K562 (cell line): ENCODE results near the gene MPI. TPM values are rescaled to one million over a fixed set of nuclear protein-coding genes. Genes with fewer than 3 reads are reported as not detected.

Experiments used
- ATAC-seq: fragments of 200-7000 bp; cut with Tn5 transposase; 3 replicates; pipeline ENCODE4 v1.9.1; 2020; ENCODE audit warnings: moderate library complexity
- BruUV-seq: library from RNA; stranded (reverse); fragments of 400-500 nt; replicated peaks from 2 replicates; lab custom pipeline; 2021; lab: Mats Ljungman, UMichigan
- CTCF ChIA-PET: fragments of 300-600 bp; formaldehyde crosslinking; extraction: SDS; loops from one replicate; lab custom pipeline; 2021; ENCODE audit warnings: low intra/inter-chr PET ratio; lab: Yijun Ruan, JAX
- POLR2A ChIA-PET: fragments of 300-600, 350-650 bp; sonication (Branson Sonifier 250); formaldehyde crosslinking; extraction: SDS; loops from one replicate; lab custom pipeline; 2021; ENCODE audit warnings: antibody characterized with exemption, inconsistent platforms; lab: Yijun Ruan, JAX
- DNase-seq, 4 experiments: peaks; one replicate each; pipeline versions ENCODE4 v3.0.0 to v3.0.0-alpha.2; 2011 to 2018; ENCODE audit warnings: low spot score in 3 of 4, mixed read lengths in 3 of 4; ENCODE audit errors: extremely low read depth in 1 of 4
- FAIRE-seq: peaks from 2 replicates; lab custom pipeline; 2011; peaks lifted over from hg19 to GRCh38; lab: Jason Lieb, UNC
- H2AFZ ChIP-seq: 2 replicates; pipeline ENCODE4 v1.6.0; 2011; ENCODE audit warnings: low read depth, low read length, control low read depth, inconsistent platforms
- H3K27ac ChIP-seq: fragments of 200-600 bp; 3 replicates; pipeline ENCODE4 v1.8.0; 2011; ENCODE audit warnings: low read depth, mild to moderate bottlenecking, control low read depth, inconsistent platforms, low read length, moderate library complexity, mixed read lengths; ENCODE audit errors: extremely low read depth
- H3K27me3 ChIP-seq, 2 experiments: fragments of 300-600 bp in 1 of 2; 2 replicates in 1 of 2; 3 replicates in 1 of 2; pipeline versions ENCODE4 v1.6.0 to v1.8.0; 2011; ENCODE audit warnings: inconsistent platforms in 2 of 2, low read length in 2 of 2, mild to moderate bottlenecking in 1 of 2, mixed read lengths in 1 of 2, moderate library complexity in 1 of 2; ENCODE audit not compliant: control insufficient read depth in 2 of 2, insufficient read depth in 2 of 2
- H3K36me3 ChIP-seq: fragments of 300-600 bp; 3 replicates; pipeline ENCODE4 v1.8.0; 2011; ENCODE audit warnings: mild to moderate bottlenecking, low read length, inconsistent platforms; ENCODE audit not compliant: control insufficient read depth, insufficient read depth
- H3K4me1 ChIP-seq, 2 experiments: fragments of 200-600 bp in 1 of 2; replicated peaks in 1 of 2; 2 replicates in 1 of 2; 3 replicates in 1 of 2; pipeline versions ENCODE4 v1.5.1 to v1.8.0; 2011; ENCODE audit warnings: inconsistent platforms in 2 of 2, low read length in 2 of 2, mild to moderate bottlenecking in 1 of 2, mixed read lengths in 1 of 2, moderate library complexity in 1 of 2; ENCODE audit not compliant: control insufficient read depth in 2 of 2, insufficient read depth in 2 of 2
- H3K4me2 ChIP-seq: 2 replicates; pipeline ENCODE4 v1.6.1; 2011; ENCODE audit warnings: low read length, control low read depth, inconsistent platforms, mixed read lengths; ENCODE audit not compliant: insufficient read depth
- H3K4me3 ChIP-seq: fragments of 200-600 bp; sonication (generic), shearing (Covaris generic); 2 replicates; pipeline ENCODE4 v1.5.1; 2016; ENCODE audit warnings: control low read depth, inconsistent platforms
- H3K79me2 ChIP-seq: fragments of 200-600 bp; 3 replicates; pipeline ENCODE4 v1.8.0; 2011; ENCODE audit warnings: low read length, inconsistent platforms; ENCODE audit not compliant: control insufficient read depth, insufficient read depth
- H3K9ac ChIP-seq, 2 experiments: 2 replicates each; pipeline versions ENCODE4 v1.6.0 to v1.6.1; 2011; ENCODE audit warnings: low read depth in 2 of 2, low read length in 2 of 2, control low read depth in 1 of 2, inconsistent platforms in 1 of 2, mild to moderate bottlenecking in 1 of 2, mixed read lengths in 1 of 2; ENCODE audit not compliant: insufficient read depth in 1 of 2
- H3K9me1 ChIP-seq: one replicate; pipeline ENCODE4 v1.6.0; 2011; ENCODE audit warnings: inconsistent platforms, mild to moderate bottlenecking, low read length, moderate library complexity; ENCODE audit not compliant: control insufficient read depth, insufficient read depth
- H3K9me3 ChIP-seq: replicated peaks from 2 replicates; pipeline ENCODE4 v1.5.1; 2011; ENCODE audit warnings: low read depth, low read length, inconsistent platforms; ENCODE audit not compliant: control insufficient read depth, insufficient read depth
- H4K20me1 ChIP-seq: replicated peaks from 2 replicates; pipeline ENCODE4 v1.6.1; 2011; ENCODE audit warnings: low read length, inconsistent platforms, mixed read lengths; ENCODE audit not compliant: control insufficient read depth, insufficient read depth
- CC2D1A ChIP-seq: fragments of 450-650 bp; IDR thresholded peaks from 2 replicates; pipeline ENCODE4 v1.6.1; 2017; ENCODE audit warnings: mild to moderate bottlenecking
- CTCFL ChIP-seq: IDR thresholded peaks from 2 replicates; pipeline ENCODE4 v1.6.1; 2011; ENCODE audit warnings: borderline replicate concordance, low read depth, mild to moderate bottlenecking, moderate library complexity, low read length; ENCODE audit not compliant: insufficient read depth, poor library complexity, severe bottlenecking
- HDAC1 ChIP-seq, 2 experiments: fragments of 450-650 bp; IDR thresholded peaks; 2 replicates each; pipeline ENCODE4 v1.6.1; 2016 to 2017; ENCODE audit warnings: inconsistent platforms in 1 of 2, mild to moderate bottlenecking in 1 of 2, moderate library complexity in 1 of 2
- HNRNPL ChIP-seq: fragments of 200-400 bp; formaldehyde crosslinking; IDR thresholded peaks from 2 replicates; pipeline ENCODE4 v1.6.1; 2017; ENCODE audit warnings: low read depth, mild to moderate bottlenecking, low read length
- IFI16 ChIP-seq: fragments of 250-450 bp; sonication (Bioruptor Pico); IDR thresholded peaks from 2 replicates; pipeline ENCODE4 v2.1.2; 2022; ENCODE audit warnings: mild to moderate bottlenecking, inconsistent platforms
- KLF10 ChIP-seq: fragments of 250-450 bp; sonication (Bioruptor Pico); IDR thresholded peaks from 2 replicates; pipeline ENCODE4 v1.6.1; 2021; ENCODE audit warnings: matching md5 sums
- MYNN ChIP-seq, 2 experiments: sonication (generic); formaldehyde crosslinking in 1 of 2; IDR thresholded peaks; 2 replicates each; pipeline versions ENCODE4 v1.5.0 to v1.6.1; 2016 to 2020; ENCODE audit warnings: antibody characterized with exemption in 1 of 2, missing genetic modification reagents in 1 of 2
- NCOA2 ChIP-seq, 2 experiments: fragments of 450-650 bp; IDR thresholded peaks; 2 replicates each; pipeline ENCODE4 v1.6.1; 2018; ENCODE audit warnings: mild to moderate bottlenecking in 2 of 2, moderate library complexity in 1 of 2; ENCODE audit not compliant: partially characterized antibody in 2 of 2
- RBBP5 ChIP-seq: fragments of 200-600 bp; sonication (generic); IDR thresholded peaks from 2 replicates; pipeline ENCODE4 v1.6.1; 2012; ENCODE audit warnings: borderline replicate concordance, mild to moderate bottlenecking, low read length, control low read depth, inconsistent platforms; ENCODE audit not compliant: insufficient read depth, poor library complexity, severe bottlenecking
- SAFB ChIP-seq: fragments of 200-400 bp; formaldehyde crosslinking; IDR thresholded peaks from 2 replicates; pipeline ENCODE4 v1.6.1; 2017; ENCODE audit warnings: low read depth, low read length, borderline replicate concordance
- SIN3A ChIP-seq, 2 experiments: fragments of 150-350 bp in 1 of 2; IDR thresholded peaks; 2 replicates each; pipeline ENCODE4 v1.6.1; 2011 to 2016; ENCODE audit warnings: borderline replicate concordance in 2 of 2, low read depth in 2 of 2, low read length in 2 of 2, mild to moderate bottlenecking in 2 of 2, moderate library complexity in 2 of 2; ENCODE audit not compliant: control insufficient read depth in 1 of 2
- ZBTB8A ChIP-seq: fragments of 450-650 bp; IDR thresholded peaks from 2 replicates; pipeline ENCODE4 v1.6.1; 2018; ENCODE audit warnings: mild to moderate bottlenecking, moderate library complexity; ENCODE audit not compliant: partially characterized antibody
- ZNF263 ChIP-seq: sonication (generic); formaldehyde crosslinking; IDR thresholded peaks from 2 replicates; pipeline ENCODE4 v1.8.0; 2022; ENCODE audit warnings: mild to moderate bottlenecking, missing genetic modification reagents, borderline replicate concordance
- WGBS: fragments of 100-300 bp; shearing (Covaris generic); methylation state at CpG from one replicate; pipeline ENCODE4 v1.1.6; 2016; ENCODE audit warnings: low coverage, mixed read lengths; ENCODE audit not compliant: insufficient coverage; ENCODE audit errors: missing lambda C conversion rate; 5-methylcytosine and 5-hydroxymethylcytosine counted together
- in situ Hi-C: fragments of 300-500 bp; cut with MboI; formaldehyde crosslinking; loops from 4 replicates; pipeline ENCODE4 v1.15.0; 2018; ENCODE audit warnings: inconsistent platforms, mixed read lengths
- intact Hi-C: fragments of 100-400 bp; cut with micrococcal nuclease; formaldehyde crosslinking; loops from 2 replicates; pipeline ENCODE4 v1.14.2; 2022
- polyA plus RNA-seq, 8 experiments: library from polyadenylated mRNA; depleted of rRNA in 4 of 8; stranded (reverse) in 5 of 8; unstranded in 3 of 8; fragments of >200 nt; fragmentation: Nextera tagmentation in 2 of 8; fragmentation: Illumina TruSeq in 1 of 8; extraction: Ambion mirVana in 2 of 8; extraction: Trizol in 1 of 8; gene quantifications; 2 replicates each; pipeline versions ENCODE4 v1.2.1 to v1.2.3, GENCODE V29; 2011 to 2014; ENCODE audit warnings: inconsistent platforms in 1 of 8, missing spikeins in 1 of 8
- total RNA-seq, 7 experiments: library from RNA; depleted of rRNA in 6 of 7; stranded (reverse); fragments of >200 nt in 6 of 7; fragmentation: Illumina TruSeq in 2 of 7; extraction: Trizol in 2 of 7; gene quantifications; 2 replicates each; pipeline versions ENCODE4 v1.2.1 to v1.2.3, GENCODE V29; 2011 to 2021; ENCODE audit warnings: low replicate concordance in 1 of 7
- TF ChIP-seq, protein P1 (sequence below): fragments of 250-450 bp; sonication (Bioruptor Pico); IDR thresholded peaks from 2 replicates; pipeline ENCODE4 v1.9.0; 2021; ENCODE audit warnings: mild to moderate bottlenecking, inconsistent platforms
- TF ChIP-seq, protein P2 (sequence below): sonication (generic); formaldehyde crosslinking; IDR thresholded peaks from 2 replicates; pipeline ENCODE4 v1.4.0; 2020; ENCODE audit warnings: mild to moderate bottlenecking, missing genetic modification reagents

MPI gene
- total and polyA plus RNA-seq, 9 of the 15 experiments (the other 6 are each of a cell fraction or from before 2014, with no cell fraction given) = 30.7 to 105 (median 40.5) TPM

- H3K9ac ChIP-seq = peak overlapping the region; percentile 91 to 98
- H3K27ac ChIP-seq = peak overlapping the region; percentile 76
- FAIRE-seq (peak; percentile 79), ATAC-seq (peak; percentile 75), DNase-seq (peak; percentile 48 to 74 (median 60))
- POLR2A ChIA-PET = interaction anchor here (0.6 to 1.7 kb wide), 12 partner anchors 8 to 703 kb away, joined by 3 to 17 read pairs (median 4); partner anchors contain the start of gene FAM219B
- in situ Hi-C loops = no loop called here
- H3K9me1 ChIP-seq = peaks cover 4% of the 10 kb centered on the region
- CTCF ChIA-PET = no interaction called here
- H3K9me3 ChIP-seq = no peaks in the 10 kb centered on the region
- H4K20me1 ChIP-seq = no peaks in the 10 kb centered on the region
- peak overlapping the region; percentile 91 for H3K4me2 ChIP-seq
- H3K36me3 ChIP-seq = peaks cover 29% of the 10 kb centered on the region; the same call in 2 of the 3 replicates
- H3K79me2 ChIP-seq = peaks cover 24% of the 10 kb centered on the region
- H3K4me3 ChIP-seq = peak overlapping the region; percentile 72
- WGBS = 13% methylated on average over 8 of the region's 8 CpGs
- H3K27me3 ChIP-seq = no peaks in the 10 kb centered on the region
- peaks cover 26 to 33% of the 10 kb centered on the region in 2 experiments; a peak in 4 of 5 replicates for H3K4me1 ChIP-seq
- TSS peak; percentile 78 for BruUV-seq
- H2AFZ ChIP-seq = peak overlapping the region; percentile 99
- intact Hi-C loops = no loop called here
- TF ChIP-seq, protein P1, sequence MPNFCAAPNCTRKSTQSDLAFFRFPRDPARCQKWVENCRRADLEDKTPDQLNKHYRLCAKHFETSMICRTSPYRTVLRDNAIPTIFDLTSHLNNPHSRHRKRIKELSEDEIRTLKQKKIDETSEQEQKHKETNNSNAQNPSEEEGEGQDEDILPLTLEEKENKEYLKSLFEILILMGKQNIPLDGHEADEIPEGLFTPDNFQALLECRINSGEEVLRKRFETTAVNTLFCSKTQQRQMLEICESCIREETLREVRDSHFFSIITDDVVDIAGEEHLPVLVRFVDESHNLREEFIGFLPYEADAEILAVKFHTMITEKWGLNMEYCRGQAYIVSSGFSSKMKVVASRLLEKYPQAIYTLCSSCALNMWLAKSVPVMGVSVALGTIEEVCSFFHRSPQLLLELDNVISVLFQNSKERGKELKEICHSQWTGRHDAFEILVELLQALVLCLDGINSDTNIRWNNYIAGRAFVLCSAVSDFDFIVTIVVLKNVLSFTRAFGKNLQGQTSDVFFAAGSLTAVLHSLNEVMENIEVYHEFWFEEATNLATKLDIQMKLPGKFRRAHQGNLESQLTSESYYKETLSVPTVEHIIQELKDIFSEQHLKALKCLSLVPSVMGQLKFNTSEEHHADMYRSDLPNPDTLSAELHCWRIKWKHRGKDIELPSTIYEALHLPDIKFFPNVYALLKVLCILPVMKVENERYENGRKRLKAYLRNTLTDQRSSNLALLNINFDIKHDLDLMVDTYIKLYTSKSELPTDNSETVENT (CRISPR knock-in tag) = no peak
- TF ChIP-seq KLF10 (CRISPR knock-in tag) = no peak
- no peak for TF ChIP-seq ZNF263 (CRISPR knock-in tag)
- no peak for TF ChIP-seq ZBTB8A
- no peak for TF ChIP-seq HNRNPL
- TF ChIP-seq MYNN (IDR thresholded peaks at IDR 0.05) = no peak
- no peak for TF ChIP-seq MYNN (CRISPR knock-in tag; IDR thresholded peaks at IDR 0.05)
- no peak for TF ChIP-seq CTCFL
- TF ChIP-seq, protein P2, sequence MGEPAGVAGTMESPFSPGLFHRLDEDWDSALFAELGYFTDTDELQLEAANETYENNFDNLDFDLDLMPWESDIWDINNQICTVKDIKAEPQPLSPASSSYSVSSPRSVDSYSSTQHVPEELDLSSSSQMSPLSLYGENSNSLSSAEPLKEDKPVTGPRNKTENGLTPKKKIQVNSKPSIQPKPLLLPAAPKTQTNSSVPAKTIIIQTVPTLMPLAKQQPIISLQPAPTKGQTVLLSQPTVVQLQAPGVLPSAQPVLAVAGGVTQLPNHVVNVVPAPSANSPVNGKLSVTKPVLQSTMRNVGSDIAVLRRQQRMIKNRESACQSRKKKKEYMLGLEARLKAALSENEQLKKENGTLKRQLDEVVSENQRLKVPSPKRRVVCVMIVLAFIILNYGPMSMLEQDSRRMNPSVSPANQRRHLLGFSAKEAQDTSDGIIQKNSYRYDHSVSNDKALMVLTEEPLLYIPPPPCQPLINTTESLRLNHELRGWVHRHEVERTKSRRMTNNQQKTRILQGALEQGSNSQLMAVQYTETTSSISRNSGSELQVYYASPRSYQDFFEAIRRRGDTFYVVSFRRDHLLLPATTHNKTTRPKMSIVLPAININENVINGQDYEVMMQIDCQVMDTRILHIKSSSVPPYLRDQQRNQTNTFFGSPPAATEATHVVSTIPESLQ = peak; percentile 38; the same call in 1 of the 2 replicates
- peak; percentile 29 to 50; a peak in 1 of 4 replicates for TF ChIP-seq SIN3A (IDR thresholded peaks at IDR 0.05; ENCODE audit: borderline replicate concordance in 2 of 2, control insufficient read depth in 1 of 2, low read depth in 2 of 2, low read length in 2 of 2)
- TF ChIP-seq RBBP5 = no peak
- peak in 1 of 2 experiments; percentile 46; a peak in 1 of 4 replicates for TF ChIP-seq HDAC1 (IDR thresholded peaks at IDR 0.05)
- TF ChIP-seq CC2D1A = no peak
- TF ChIP-seq NCOA2 (IDR thresholded peaks at IDR 0.05; ENCODE audit: partially characterized antibody in 2 of 2) = no peak
- no peak for TF ChIP-seq IFI16
- TF ChIP-seq SAFB = no peak
Observed at GRCh38 chr15:74889390-74889882, 406 bp upstream of the MPI start.
